Mesodermal cell (in vitro differentiated cells): ENCODE data around the gene NADK2.

ENCODE experiments used
- H3K27ac ChIP-seq: 2 replicates; pipeline ENCODE4 v1.7.0; 2013; ENCODE audit warnings: mild to moderate bottlenecking, low read depth, low read length, moderate library complexity; ENCODE audit not compliant: severe bottlenecking
- H3K36me3 ChIP-seq: 2 replicates; pipeline ENCODE4 v1.7.1; 2013; ENCODE audit warnings: mild to moderate bottlenecking, low read length, moderate library complexity; ENCODE audit not compliant: control insufficient read depth, insufficient read depth
- H3K4me1 ChIP-seq: one replicate; pipeline ENCODE4 v1.7.1; 2013; ENCODE audit warnings: mild to moderate bottlenecking, low read length; ENCODE audit not compliant: insufficient read depth, control insufficient read depth, poor library complexity, severe bottlenecking
- H3K4me3 ChIP-seq: 2 replicates; pipeline ENCODE4 v1.7.0; 2013; ENCODE audit warnings: low read length, control low read depth, mild to moderate bottlenecking; ENCODE audit not compliant: insufficient read depth, poor library complexity, severe bottlenecking; ENCODE audit errors: extremely low read depth
- H3K9me3 ChIP-seq: 2 replicates; pipeline ENCODE4 v1.7.1; 2013; ENCODE audit warnings: mild to moderate bottlenecking, low read length, moderate library complexity; ENCODE audit not compliant: control insufficient read depth
- WGBS, 2 experiments: methylation state at CpG; one replicate each; pipeline ENCODE4 v1.1.5; 2013; ENCODE audit warnings: missing lambda C conversion rate in 2 of 2; ENCODE audit not compliant: insufficient coverage in 2 of 2; 5-methylcytosine and 5-hydroxymethylcytosine counted together

The NADK2 gene

DNA sequence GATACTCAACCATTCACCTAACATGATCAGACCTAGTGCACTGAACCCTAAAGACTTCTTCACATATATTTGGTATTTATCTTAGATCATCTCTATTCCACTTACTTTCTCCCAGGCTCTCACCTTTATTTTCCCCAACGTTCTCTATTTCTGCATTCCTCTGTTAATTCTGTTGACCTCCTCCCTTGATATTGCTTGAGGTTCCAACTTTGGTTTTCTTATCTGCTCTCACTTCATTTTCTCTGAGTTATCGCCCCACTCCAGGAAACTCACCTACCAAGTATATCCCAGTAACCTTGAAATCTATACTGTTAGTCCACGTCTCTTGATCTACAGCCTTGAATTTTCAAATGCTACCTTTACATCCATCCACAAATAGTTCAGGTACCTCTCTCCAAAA lies 9.2 kb downstream of the NADK2 start:
- H3K4me3 ChIP-seq: no peak overlapping the region
- 76 to 86% methylated on average over 3 of the region's 3 CpGs for WGBS, 2 experiments
- H3K9me3 ChIP-seq: no peaks in the 10 kb centered on the region
- H3K36me3 ChIP-seq: no peaks in the 10 kb centered on the region
- H3K4me1 ChIP-seq: no peaks in the 10 kb centered on the region
- H3K27ac ChIP-seq: no peak overlapping the region

DNA sequence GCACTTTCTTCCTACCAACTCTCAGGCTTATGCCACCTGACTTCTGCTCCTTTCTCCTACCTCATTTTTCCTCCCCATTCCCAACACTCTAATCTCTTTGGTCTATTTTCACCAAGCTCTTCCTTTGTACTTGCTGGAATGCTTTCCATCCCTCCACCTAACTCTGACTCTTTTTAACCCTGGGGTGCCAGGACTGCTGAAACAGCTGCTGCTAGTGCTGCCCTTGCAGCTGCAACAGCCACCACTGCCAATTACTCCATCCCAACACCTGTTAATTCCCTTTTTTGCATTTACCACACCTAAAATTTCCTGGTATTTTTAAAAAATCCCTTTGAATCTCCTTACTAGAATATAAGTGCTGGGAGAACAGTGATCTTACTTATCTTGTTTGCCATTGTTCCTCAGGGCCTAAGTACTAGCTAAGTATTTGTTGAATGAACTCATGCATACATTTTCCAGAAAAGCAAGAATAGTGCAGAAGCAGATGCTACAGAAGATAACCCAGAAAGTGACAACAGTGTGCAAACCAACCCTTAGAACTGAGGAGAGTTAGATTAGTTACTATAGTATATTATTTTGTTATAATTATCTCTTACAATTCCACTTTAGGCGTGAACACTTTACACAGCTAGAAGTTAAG lies 11.5 kb downstream of the NADK2 start:
- Histone ChIP-seq H3K4me3 (no peak overlapping the region), H3K9me3 (no peaks in the 10 kb centered on the region), H3K27ac (no peak overlapping the region), H3K36me3 (peaks cover 4% of the 10 kb centered on the region), H3K4me1 (no peaks in the 10 kb centered on the region)
- no CpG with 5 or more reads among the region's 1 CpG for WGBS, 2 experiments

- 92% methylated on average over 2 of the region's 7 CpGs; no CpG with 5 or more reads in 1 of the 2 experiments for WGBS, 2 experiments
- Histone ChIP-seq H3K4me1 (no peaks in the 10 kb centered on the region), H3K27ac (no peak overlapping the region), H3K36me3 (peaks cover 15% of the 10 kb centered on the region), H3K4me3 (no peak overlapping the region), H3K9me3 (no peaks in the 10 kb centered on the region)
Observed at GRCh38 chr5:36228505-36228904, 13.2 kb downstream of the NADK2 start.

DNA sequence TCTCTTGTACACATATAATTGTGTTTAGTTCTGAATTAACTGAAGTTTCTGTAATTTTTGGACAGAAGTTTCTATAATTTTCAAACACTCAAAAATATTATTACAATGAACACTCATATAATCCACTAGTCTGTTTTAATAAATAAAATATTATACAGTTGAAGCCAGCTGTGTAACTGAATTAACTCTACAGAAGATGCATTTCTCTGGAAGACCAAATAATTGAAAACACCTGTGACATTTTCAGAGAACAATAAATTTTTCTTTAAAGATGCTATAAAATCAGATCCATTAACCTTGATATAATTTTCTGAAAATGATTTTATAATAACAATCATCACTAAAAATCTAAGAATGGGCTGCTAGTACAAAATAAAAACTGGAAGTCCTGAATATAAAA lies 14.7 kb downstream of the NADK2 start:
- H3K4me1 ChIP-seq: no peaks in the 10 kb centered on the region
- H3K36me3 ChIP-seq: peaks cover 15% of the 10 kb centered on the region
- no peak overlapping the region for H3K27ac ChIP-seq
- H3K4me3 ChIP-seq: no peak overlapping the region
- no peaks in the 10 kb centered on the region for H3K9me3 ChIP-seq

GRCh38 chr5:36222620-36223019 lies 19.1 kb downstream of the NADK2 start:
- no peaks in the 10 kb centered on the region for H3K4me1 ChIP-seq
- WGBS, 2 experiments: 100% methylated on average over 1 of the region's 1 CpG
- no peak overlapping the region for H3K27ac ChIP-seq
- H3K9me3 ChIP-seq: no peaks in the 10 kb centered on the region
- H3K4me3 ChIP-seq: no peak overlapping the region
- peaks cover 26% of the 10 kb centered on the region for H3K36me3 ChIP-seq

GRCh38 chr5:36217988-36218387 lies 23.7 kb downstream of the NADK2 start:
- H3K36me3 ChIP-seq: peaks cover 15% of the 10 kb centered on the region
- WGBS, 2 experiments: 100% methylated on average over 1 of the region's 1 CpG; no CpG with 5 or more reads in 1 of the 2 experiments

GRCh38 chr5:36217567-36217966 lies 24.2 kb downstream of the NADK2 start:
- Histone ChIP-seq H3K36me3 (peaks cover 15% of the 10 kb centered on the region), H3K4me1 (no peaks in the 10 kb centered on the region), H3K9me3 (no peaks in the 10 kb centered on the region), H3K4me3 (no peak overlapping the region), H3K27ac (no peak overlapping the region)
- WGBS, 2 experiments: 83% methylated on average over 1 of the region's 1 CpG; no CpG with 5 or more reads in 1 of the 2 experiments

More at GRCh38 chr5:36217988-36218387, 23.7 kb downstream of the NADK2 start:
- H3K4me3 ChIP-seq: no peak overlapping the region
- H3K9me3 ChIP-seq: no peaks in the 10 kb centered on the region
- H3K4me1 ChIP-seq: no peaks in the 10 kb centered on the region
- H3K27ac ChIP-seq: no peak overlapping the region

DNA sequence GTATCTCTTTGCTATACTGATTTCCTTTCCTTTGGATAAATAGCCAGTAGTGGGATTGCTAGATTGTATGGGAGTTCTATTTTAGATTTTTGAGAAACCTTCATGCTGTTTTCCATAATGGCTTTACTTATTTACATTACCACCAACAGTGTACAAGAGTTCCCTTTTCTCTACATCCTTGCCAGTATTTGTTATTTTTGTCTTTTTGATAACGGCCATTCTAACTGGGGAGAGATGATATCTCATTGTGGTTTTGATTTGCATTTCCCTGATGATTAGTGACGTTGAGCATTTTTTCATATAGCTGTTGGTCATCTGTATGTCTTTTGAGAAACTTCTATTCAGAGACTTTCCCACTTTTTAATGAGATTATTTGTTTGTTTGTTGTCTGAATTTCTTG lies 25.8 kb downstream of the NADK2 start:
- H3K9me3 ChIP-seq: no peaks in the 10 kb centered on the region
- WGBS, 2 experiments: no CpG with 5 or more reads among the region's 2 CpGs
- H3K27ac ChIP-seq: no peak overlapping the region
- H3K4me1 ChIP-seq: no peaks in the 10 kb centered on the region
- H3K4me3 ChIP-seq: no peak overlapping the region
- H3K36me3 ChIP-seq: peaks cover 12% of the 10 kb centered on the region

DNA sequence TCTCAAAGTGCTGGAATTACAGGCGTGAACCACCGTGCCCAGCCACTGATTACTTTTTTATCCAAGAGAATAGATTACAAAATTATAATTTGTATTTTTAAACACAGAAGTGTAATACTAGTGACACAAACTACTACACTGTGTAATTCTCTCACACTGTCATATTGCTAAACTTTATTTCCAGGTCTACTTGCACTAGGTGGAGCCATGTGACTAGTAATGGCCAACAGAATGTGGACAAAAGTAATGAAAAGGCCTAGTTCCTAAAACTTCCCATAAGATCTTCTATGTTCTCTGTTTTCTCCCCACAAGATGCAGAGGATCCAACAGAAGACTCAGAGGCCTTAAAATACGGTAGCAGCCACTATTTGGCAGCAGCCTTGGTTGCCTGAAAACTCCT lies 27.3 kb downstream of the NADK2 start:
- H3K36me3 ChIP-seq: peaks cover 5% of the 10 kb centered on the region
- H3K9me3 ChIP-seq: no peaks in the 10 kb centered on the region
- no CpG with 5 or more reads among the region's 3 CpGs for WGBS, 2 experiments
- no peak overlapping the region for H3K4me3 ChIP-seq
- H3K4me1 ChIP-seq: no peaks in the 10 kb centered on the region
- H3K27ac ChIP-seq: no peak overlapping the region

DNA sequence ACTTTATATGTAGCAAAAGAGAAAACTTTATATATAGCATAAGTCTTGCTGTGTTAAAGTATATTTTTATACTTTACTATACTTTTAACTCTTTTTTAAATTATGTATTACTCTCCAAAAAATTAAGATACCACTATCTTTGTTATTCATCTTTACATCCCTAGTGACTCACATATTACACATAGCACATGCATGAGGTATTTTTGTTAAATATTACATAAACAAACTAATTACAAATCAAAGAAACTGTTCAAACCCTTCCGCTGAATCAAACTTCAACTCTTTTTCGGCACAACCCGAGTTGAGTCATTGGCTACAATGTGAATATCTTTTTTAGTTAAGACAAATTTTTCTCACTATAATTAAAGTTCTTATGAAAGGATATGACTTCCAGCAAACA lies 32.1 kb downstream of the NADK2 start:
- WGBS, 2 experiments: no CpG with 5 or more reads among the region's 3 CpGs
- H3K36me3 ChIP-seq: peaks cover 13% of the 10 kb centered on the region
- H3K27ac ChIP-seq: no peak overlapping the region
- no peaks in the 10 kb centered on the region for H3K9me3 ChIP-seq
- H3K4me1 ChIP-seq: no peaks in the 10 kb centered on the region
- H3K4me3 ChIP-seq: no peak overlapping the region

GRCh38 chr5:36208786-36209185 lies 32.9 kb downstream of the NADK2 start:
- peaks cover 13% of the 10 kb centered on the region for H3K36me3 ChIP-seq
- 100% methylated on average over 1 of the region's 2 CpGs; no CpG with 5 or more reads in 1 of the 2 experiments for WGBS, 2 experiments

More at GRCh38 chr5:36208786-36209185, 32.9 kb downstream of the NADK2 start:
- Histone ChIP-seq H3K9me3 (no peaks in the 10 kb centered on the region), H3K27ac (no peak overlapping the region), H3K4me3 (no peak overlapping the region), H3K4me1 (no peaks in the 10 kb centered on the region)
